Measurements from ENCODE around the gene ZCCHC3.
A peak's percentile ranks its signal among the peaks of the same experiment; 100 is the strongest.

The ZCCHC3 gene

DNA sequence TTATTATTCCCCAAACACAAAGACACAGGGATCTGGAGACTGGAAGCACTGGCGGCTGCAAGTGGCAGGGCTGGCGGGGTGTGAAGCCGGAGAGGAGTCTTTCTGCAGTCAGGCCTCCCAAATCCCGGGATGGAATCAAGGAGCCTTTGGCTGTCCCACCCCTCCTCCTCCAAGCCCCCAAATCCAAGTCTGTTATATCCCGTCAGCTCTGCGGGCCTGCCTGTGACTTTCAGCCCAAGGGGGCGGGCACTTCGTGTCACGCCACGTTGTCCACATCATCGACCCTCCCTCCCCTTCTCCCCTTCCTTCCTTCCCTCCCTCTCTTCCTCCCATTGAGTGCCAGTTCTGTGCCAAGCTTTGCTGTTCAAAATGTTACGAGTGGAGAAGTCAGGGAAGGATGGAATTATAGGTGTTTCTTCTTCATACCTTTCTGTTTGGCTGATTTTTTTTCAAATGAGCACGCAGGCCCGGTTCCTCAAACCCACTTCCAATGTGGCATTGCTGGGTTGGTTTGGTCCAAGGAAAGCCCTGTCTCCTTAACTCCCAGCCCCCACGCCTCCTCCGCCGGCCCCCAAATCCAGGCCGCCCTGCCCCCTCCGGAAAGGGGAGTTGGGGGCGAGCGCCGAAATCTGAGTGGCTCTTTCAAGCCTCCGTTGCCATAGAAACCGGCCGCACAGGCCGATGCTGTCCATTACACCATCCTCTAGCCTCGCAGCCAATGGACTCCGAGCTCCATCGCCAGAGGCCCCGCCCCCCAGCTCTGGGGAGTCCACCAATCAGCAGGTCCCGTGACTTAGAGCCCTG is 12.7 kb downstream of the ZCCHC3 start:
- no peak for TF ChIP-seq POU2F2 (IDR thresholded peaks at IDR 0.05; ENCODE audit: low read depth, low read length)
- no peak for TF ChIP-seq POLR2A (IDR thresholded peaks at IDR 0.05; ENCODE audit: low read depth, low read length)
- TF ChIP-seq PAX5 (IDR thresholded peaks at IDR 0.05; ENCODE audit: insufficient read depth, low read length, severe bottlenecking), result no peak
- TF ChIP-seq SPI1 (IDR thresholded peaks at IDR 0.05; ENCODE audit: low read depth, low read length), result no peak
- TF ChIP-seq POLR2AphosphoS5 (IDR thresholded peaks at IDR 0.05; ENCODE audit: low read depth, low read length), result no peak
- TF ChIP-seq TAF1 (IDR thresholded peaks at IDR 0.05; ENCODE audit: low read depth, low read length), result no peak
- FAIRE-seq, result peak; percentile 92
- DNase-seq (ENCODE audit: insufficient read length, low spot score), result peak; percentile 92

DNA sequence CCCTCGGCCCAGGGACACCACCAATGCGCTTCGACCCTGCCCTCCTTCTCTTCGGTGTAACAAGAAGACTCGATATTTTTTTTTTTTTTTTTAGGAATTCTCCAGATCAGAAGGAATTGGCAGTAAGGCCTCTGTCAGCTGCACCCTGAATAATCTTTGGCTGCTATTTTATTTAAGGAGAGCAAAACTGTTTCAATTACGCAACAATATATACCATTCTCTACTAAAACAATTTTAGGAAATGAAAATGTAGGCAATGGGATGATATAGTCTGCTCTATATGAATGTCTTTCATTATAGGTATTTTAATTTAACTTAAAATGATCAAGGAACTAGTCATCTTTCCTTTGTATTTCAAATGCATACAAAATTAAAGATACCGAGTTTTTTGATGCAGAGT is 13.3 kb downstream of the ZCCHC3 start:
- no peak for FAIRE-seq
- no peak for TF ChIP-seq POU2F2 (IDR thresholded peaks at IDR 0.05; ENCODE audit: low read depth, low read length)
- no peak for TF ChIP-seq PAX5 (IDR thresholded peaks at IDR 0.05; ENCODE audit: insufficient read depth, low read length, severe bottlenecking)
- no peak for TF ChIP-seq POLR2A (IDR thresholded peaks at IDR 0.05; ENCODE audit: low read depth, low read length)
- TF ChIP-seq POLR2AphosphoS5 (IDR thresholded peaks at IDR 0.05; ENCODE audit: low read depth, low read length), result no peak
- no peak for TF ChIP-seq SPI1 (IDR thresholded peaks at IDR 0.05; ENCODE audit: low read depth, low read length)
- TF ChIP-seq TAF1 (IDR thresholded peaks at IDR 0.05; ENCODE audit: low read depth, low read length), result no peak
- no peak for DNase-seq (ENCODE audit: insufficient read length, low spot score)

DNA sequence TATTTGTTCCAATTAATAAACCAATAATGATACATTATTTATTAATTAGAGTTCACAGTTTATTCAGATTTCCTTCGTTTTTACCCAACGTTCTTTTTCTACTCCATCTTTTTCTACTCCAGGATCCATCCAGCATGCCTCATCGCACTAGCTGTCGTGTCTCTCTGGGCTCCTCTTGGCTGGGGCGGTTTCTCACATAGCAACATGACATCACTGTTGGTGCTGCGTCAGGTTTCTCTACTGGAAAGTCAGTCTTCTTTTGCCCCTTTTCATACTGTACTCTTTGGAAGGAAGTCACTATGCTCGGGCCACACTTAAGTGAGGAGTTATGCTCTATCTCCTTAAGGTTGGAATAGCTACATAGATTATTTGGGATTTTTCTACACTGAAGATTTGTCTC is 14.2 kb downstream of the ZCCHC3 start:
- DNase-seq (ENCODE audit: insufficient read length, low spot score), result no peak
- no peak for FAIRE-seq
- no peak for TF ChIP-seq POLR2A (IDR thresholded peaks at IDR 0.05; ENCODE audit: low read depth, low read length)
- no peak for TF ChIP-seq POLR2AphosphoS5 (IDR thresholded peaks at IDR 0.05; ENCODE audit: low read depth, low read length)
- no peak for TF ChIP-seq SPI1 (IDR thresholded peaks at IDR 0.05; ENCODE audit: low read depth, low read length)
- no peak for TF ChIP-seq PAX5 (IDR thresholded peaks at IDR 0.05; ENCODE audit: insufficient read depth, low read length, severe bottlenecking)
- no peak for TF ChIP-seq POU2F2 (IDR thresholded peaks at IDR 0.05; ENCODE audit: low read depth, low read length)
- no peak for TF ChIP-seq TAF1 (IDR thresholded peaks at IDR 0.05; ENCODE audit: low read depth, low read length)

DNA sequence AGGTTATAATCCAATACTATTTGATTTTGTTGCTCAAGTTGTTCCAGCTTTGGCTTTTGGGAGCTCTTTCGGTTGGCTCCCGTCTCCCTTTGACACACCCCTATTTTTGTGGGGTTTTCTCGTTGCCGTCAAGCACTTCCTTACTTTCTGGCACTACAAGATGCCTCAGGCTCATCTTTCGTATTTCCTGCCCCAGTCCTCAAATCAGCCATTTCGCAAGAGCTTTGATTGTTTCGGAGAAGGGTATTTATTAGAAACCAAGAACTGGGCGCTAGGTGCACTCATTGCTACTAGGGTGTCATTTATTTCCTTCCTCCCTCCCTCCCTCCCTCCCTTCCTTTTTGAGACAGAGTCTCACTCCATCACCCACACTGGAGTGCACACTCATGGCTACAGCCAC is 14.7 kb downstream of the ZCCHC3 start:
- TF ChIP-seq POU2F2 (IDR thresholded peaks at IDR 0.05; ENCODE audit: low read depth, low read length), result no peak
- TF ChIP-seq SPI1 (IDR thresholded peaks at IDR 0.05; ENCODE audit: low read depth, low read length), result no peak
- TF ChIP-seq TAF1 (IDR thresholded peaks at IDR 0.05; ENCODE audit: low read depth, low read length), result no peak
- TF ChIP-seq POLR2A (IDR thresholded peaks at IDR 0.05; ENCODE audit: low read depth, low read length), result no peak
- TF ChIP-seq POLR2AphosphoS5 (IDR thresholded peaks at IDR 0.05; ENCODE audit: low read depth, low read length), result no peak
- no peak for TF ChIP-seq PAX5 (IDR thresholded peaks at IDR 0.05; ENCODE audit: insufficient read depth, low read length, severe bottlenecking)
- FAIRE-seq, result no peak
- DNase-seq (ENCODE audit: insufficient read length, low spot score), result no peak

DNA sequence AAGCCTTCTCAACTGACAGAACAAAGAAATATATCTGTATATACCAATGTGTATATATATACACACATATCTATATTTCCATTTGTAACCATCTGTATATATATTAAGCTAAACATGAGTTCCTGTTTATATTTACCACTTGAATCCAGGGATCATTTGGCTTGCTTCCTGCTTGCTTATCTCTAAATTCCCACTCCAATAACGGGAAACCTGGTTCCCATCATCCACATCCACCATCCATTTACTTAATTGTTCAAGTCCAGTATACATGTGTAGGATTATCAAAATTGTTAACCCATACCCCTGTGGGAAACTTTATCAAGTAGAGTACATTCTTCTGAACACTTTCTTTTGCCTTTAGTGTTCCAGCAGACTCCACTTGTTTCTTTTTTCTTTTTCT is 15.5 kb downstream of the ZCCHC3 start:
- TF ChIP-seq SPI1 (IDR thresholded peaks at IDR 0.05; ENCODE audit: low read depth, low read length) (no peak), TAF1 (IDR thresholded peaks at IDR 0.05; ENCODE audit: low read depth, low read length) (no peak), POU2F2 (IDR thresholded peaks at IDR 0.05; ENCODE audit: low read depth, low read length) (no peak), POLR2A (IDR thresholded peaks at IDR 0.05; ENCODE audit: low read depth, low read length) (no peak), POLR2AphosphoS5 (IDR thresholded peaks at IDR 0.05; ENCODE audit: low read depth, low read length) (no peak), PAX5 (IDR thresholded peaks at IDR 0.05; ENCODE audit: insufficient read depth, low read length, severe bottlenecking) (no peak)
- no peak for DNase-seq (ENCODE audit: insufficient read length, low spot score)
- FAIRE-seq, result no peak

DNA sequence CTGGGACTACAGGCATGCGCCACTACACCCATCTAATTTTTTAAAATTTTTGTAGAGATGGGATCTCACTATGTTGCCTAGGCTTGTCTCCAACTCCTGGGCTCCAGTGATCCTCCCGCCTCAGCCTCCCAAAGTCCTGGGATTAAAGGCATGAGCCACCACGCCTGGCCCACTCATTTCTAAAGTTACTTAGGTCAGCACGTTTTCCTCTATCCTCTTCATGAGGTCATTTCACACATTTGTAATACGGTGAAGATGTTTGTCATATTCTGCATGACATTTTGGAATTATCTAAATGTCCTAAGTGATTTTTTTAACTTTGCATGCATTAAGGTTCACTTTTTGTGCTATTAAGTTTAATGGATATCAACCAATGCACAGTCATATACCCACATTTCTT is 16.0 kb downstream of the ZCCHC3 start:
- FAIRE-seq (no peak), DNase-seq (ENCODE audit: insufficient read length, low spot score) (no peak)
- no peak for TF ChIP-seq SPI1 (IDR thresholded peaks at IDR 0.05; ENCODE audit: low read depth, low read length)

DNA sequence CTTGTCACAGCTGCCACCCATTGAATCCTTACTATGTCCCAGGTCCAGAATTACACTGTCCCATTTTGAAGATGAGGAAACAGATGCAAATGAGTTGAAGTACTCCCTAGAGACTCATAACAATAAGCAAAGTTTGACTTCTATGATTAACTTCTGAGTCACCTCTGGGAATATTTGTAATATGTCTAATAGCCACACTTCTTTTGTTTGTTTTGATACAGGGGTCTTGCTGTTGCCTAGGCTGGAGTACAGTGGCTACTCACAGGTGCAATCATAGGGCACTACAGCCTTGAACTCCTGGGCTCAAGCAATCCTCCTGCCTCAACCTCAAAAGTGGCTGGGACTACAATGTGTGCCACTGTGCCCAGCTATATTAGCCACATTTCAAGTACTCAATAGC is 16.6 kb downstream of the ZCCHC3 start:
- TF ChIP-seq POLR2AphosphoS5 (IDR thresholded peaks at IDR 0.05; ENCODE audit: low read depth, low read length) (no peak), PAX5 (IDR thresholded peaks at IDR 0.05; ENCODE audit: insufficient read depth, low read length, severe bottlenecking) (no peak), POU2F2 (IDR thresholded peaks at IDR 0.05; ENCODE audit: low read depth, low read length) (no peak), SPI1 (IDR thresholded peaks at IDR 0.05; ENCODE audit: low read depth, low read length) (no peak), TAF1 (IDR thresholded peaks at IDR 0.05; ENCODE audit: low read depth, low read length) (no peak), POLR2A (IDR thresholded peaks at IDR 0.05; ENCODE audit: low read depth, low read length) (no peak)
- DNase-seq (ENCODE audit: insufficient read length, low spot score) (no peak), FAIRE-seq (no peak)

DNA sequence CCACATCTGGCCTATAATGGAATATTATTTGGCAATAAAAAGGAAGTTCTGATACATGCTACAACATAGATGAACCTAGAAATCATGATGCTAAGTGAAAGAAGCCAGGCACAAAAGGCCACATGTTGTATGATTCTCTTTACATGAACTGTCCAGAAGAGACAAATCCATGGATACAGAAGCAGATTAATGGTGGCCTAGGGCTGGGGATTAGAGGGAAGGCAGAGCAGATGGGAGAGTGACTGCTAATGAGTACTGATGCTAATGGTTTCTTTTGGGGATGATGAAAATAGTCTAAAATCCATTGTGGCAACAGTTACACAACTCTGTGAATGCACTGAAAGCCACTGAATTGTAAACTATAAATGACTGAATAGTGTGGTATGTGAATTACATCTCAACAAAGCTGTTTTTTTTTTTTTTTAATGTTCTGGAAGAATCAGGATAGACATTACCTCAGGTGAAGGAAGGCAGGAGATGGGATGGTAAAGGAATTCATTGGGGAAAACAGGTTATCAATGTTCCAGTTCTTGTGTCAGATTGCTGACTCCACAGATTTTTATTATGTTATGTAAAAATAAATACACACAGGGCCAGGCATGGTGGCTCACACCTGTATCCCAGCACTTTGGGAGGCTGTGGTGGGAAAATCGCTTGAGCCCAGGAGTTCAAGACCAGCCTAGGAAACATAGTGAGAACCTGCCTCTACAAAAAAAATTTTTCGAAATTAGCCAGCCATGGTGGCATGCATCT is 19.1 kb downstream of the ZCCHC3 start:
- DNase-seq (ENCODE audit: insufficient read length, low spot score) (no peak), FAIRE-seq (no peak)
- TF ChIP-seq POU2F2 (IDR thresholded peaks at IDR 0.05; ENCODE audit: low read depth, low read length), result no peak
- no peak for TF ChIP-seq POLR2AphosphoS5 (IDR thresholded peaks at IDR 0.05; ENCODE audit: low read depth, low read length)

DNA sequence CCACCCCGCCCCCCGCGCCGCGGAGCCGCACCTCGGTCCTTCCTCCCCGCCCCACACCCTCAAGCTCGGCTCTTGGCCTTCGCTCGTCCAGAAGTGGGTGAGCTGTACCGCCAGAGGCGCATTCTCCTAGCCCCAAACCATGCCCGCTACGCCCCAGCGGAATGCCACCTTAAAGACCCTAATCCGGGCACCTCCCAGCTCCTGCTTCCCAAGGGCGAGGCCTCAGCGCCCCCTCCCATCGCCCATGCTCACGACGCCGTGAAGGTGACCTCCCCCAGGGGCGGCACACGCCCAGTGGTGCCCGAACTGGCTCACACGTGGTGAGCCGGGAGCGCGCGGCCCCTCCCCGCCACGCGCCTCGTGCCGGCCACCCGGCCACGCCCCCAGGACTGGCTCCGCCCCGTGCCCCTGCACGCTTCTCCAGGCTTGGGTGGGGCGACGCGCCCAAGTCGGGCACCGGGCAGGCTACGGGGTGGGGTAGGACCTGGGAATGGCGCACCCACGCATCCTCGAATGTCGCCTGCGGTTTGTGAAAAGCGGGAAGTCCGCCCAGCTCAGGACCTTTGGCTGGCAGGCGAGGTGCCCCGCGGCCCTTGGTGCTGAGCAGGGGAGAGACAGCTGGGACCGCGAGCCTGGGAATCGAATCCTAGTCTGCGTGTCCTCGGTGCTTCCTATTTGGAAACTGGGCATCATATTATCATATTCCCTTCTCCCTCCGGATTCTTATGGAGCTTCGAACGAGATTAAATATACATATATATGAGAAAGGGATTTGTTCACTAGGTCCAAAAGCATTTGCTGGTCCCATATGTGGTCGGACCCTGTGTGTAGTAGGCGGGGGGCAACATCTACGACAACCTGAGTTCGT is 27.0 kb downstream of the ZCCHC3 start:
- peak; percentile 51; the same call in 1 of the 2 replicates for TF ChIP-seq POU2F2 (IDR thresholded peaks at IDR 0.05; ENCODE audit: low read depth, low read length)
- TF ChIP-seq SPI1 (IDR thresholded peaks at IDR 0.05; ENCODE audit: low read depth, low read length), result no peak
- peak; percentile 51; the same call in 1 of the 2 replicates for TF ChIP-seq POLR2A (IDR thresholded peaks at IDR 0.05; ENCODE audit: low read depth, low read length)
- DNase-seq (ENCODE audit: insufficient read length, low spot score), result peak; percentile 84
- FAIRE-seq, result peak; percentile 100

All from GM12891 (cell line).